Astrocyte (in vitro differentiated cells and primary cell): ENCODE results near the gene SMAD1. TPM values are rescaled to one million over a fixed set of nuclear protein-coding genes. Genes with fewer than 3 reads are reported as not detected.
"Not testable (repeated sequence)": the region's sequence is repeated elsewhere in the genome, so short reads cannot be mapped to it uniquely, and the experiment has no call there.

Experiments
- DNase-seq: peaks from one replicate; pipeline ENCODE4 v3.0.0-alpha.2; 2010; ENCODE audit warnings: low read depth
- FAIRE-seq: peaks from 2 replicates; lab custom pipeline; 2011; peaks lifted over from hg19 to GRCh38; lab: Jason Lieb, UNC
- H2AFZ ChIP-seq: 2 replicates; pipeline ENCODE4 v1.6.0; 2012; ENCODE audit warnings: low read depth, low read length, inconsistent platforms
- H3K27ac ChIP-seq: 2 replicates; pipeline ENCODE4 v1.5.1; 2011; ENCODE audit warnings: low read depth, low read length, inconsistent platforms
- H3K27me3 ChIP-seq: 2 replicates; pipeline ENCODE4 v1.6.0; 2011; ENCODE audit warnings: low read length, inconsistent platforms; ENCODE audit not compliant: insufficient read depth
- H3K36me3 ChIP-seq: 2 replicates; pipeline ENCODE4 v1.5.1; 2011; ENCODE audit warnings: low read length, inconsistent platforms; ENCODE audit not compliant: insufficient read depth
- H3K4me1 ChIP-seq: 2 replicates; pipeline ENCODE4 v1.5.1; 2011; ENCODE audit warnings: low read length, inconsistent platforms; ENCODE audit not compliant: insufficient read depth
- H3K4me2 ChIP-seq: 2 replicates; pipeline ENCODE4 v1.6.0; 2012; ENCODE audit warnings: low read length, inconsistent platforms
- H3K4me3 ChIP-seq: 2 replicates; pipeline ENCODE4 v1.5.1; 2011; ENCODE audit warnings: low read depth, mild to moderate bottlenecking, low read length, inconsistent platforms; ENCODE audit not compliant: insufficient read depth
- H3K79me2 ChIP-seq: 2 replicates; pipeline ENCODE4 v1.6.0; 2012; ENCODE audit warnings: mild to moderate bottlenecking, low read length, inconsistent platforms; ENCODE audit not compliant: insufficient read depth
- H3K9ac ChIP-seq: 2 replicates; pipeline ENCODE4 v1.6.0; 2012; ENCODE audit warnings: mild to moderate bottlenecking, low read length, inconsistent platforms
- H3K9me3 ChIP-seq: 2 replicates; pipeline ENCODE4 v1.5.1; 2012; ENCODE audit warnings: low read depth, mild to moderate bottlenecking, low read length, inconsistent platforms; ENCODE audit not compliant: insufficient read depth
- H4K20me1 ChIP-seq: 2 replicates; pipeline ENCODE4 v1.6.0; 2012; ENCODE audit warnings: low read length, inconsistent platforms; ENCODE audit not compliant: insufficient read depth
- H3K27ac Mint-ChIP-seq: one replicate; pipeline ENCODE4 v1.8.0; 2021; ENCODE audit warnings: mild to moderate bottlenecking, mixed read lengths; ENCODE audit not compliant: unreplicated experiment
- H3K27me3 Mint-ChIP-seq: one replicate; pipeline ENCODE4 v1.8.0; 2021; ENCODE audit warnings: low read depth, mixed read lengths; ENCODE audit not compliant: unreplicated experiment
- H3K36me3 Mint-ChIP-seq: one replicate; pipeline ENCODE4 v1.8.0; 2021; ENCODE audit warnings: low read depth, mixed read lengths; ENCODE audit not compliant: unreplicated experiment
- H3K4me1 Mint-ChIP-seq: one replicate; pipeline ENCODE4 v1.8.0; 2021; ENCODE audit warnings: low read depth, mixed read lengths; ENCODE audit not compliant: unreplicated experiment
- H3K4me3 Mint-ChIP-seq: one replicate; pipeline ENCODE4 v1.8.0; 2021; ENCODE audit warnings: mild to moderate bottlenecking, moderate library complexity, mixed read lengths; ENCODE audit not compliant: unreplicated experiment
- H3K9me3 Mint-ChIP-seq: one replicate; pipeline ENCODE4 v1.8.0; 2021; ENCODE audit warnings: mild to moderate bottlenecking, mixed read lengths; ENCODE audit not compliant: unreplicated experiment
- CTCF ChIP-seq: IDR thresholded peaks from 2 replicates; pipeline ENCODE4 v1.5.1; 2011; ENCODE audit warnings: low read depth, mild to moderate bottlenecking, inconsistent platforms, low read length, moderate library complexity; ENCODE audit not compliant: insufficient read depth
- EZH2 ChIP-seq: IDR thresholded peaks from 2 replicates; pipeline ENCODE4 v1.6.1; 2012; ENCODE audit warnings: mild to moderate bottlenecking, low read length, inconsistent platforms; ENCODE audit not compliant: insufficient read depth
- total RNA-seq: library from RNA; stranded (reverse); gene quantifications from 2 replicates; pipeline ENCODE4 v1.2.1, GENCODE V29; 2021

Gene SMAD1
- total RNA-seq, 1 donor from 2014 or later: 29.6 TPM

GRCh38 chr4:145533001-145533400, 51.3 kb downstream of the SMAD1 start:
- H3K4me3 ChIP-seq: no peak overlapping the region
- H3K27ac ChIP-seq: no peak overlapping the region
- no peaks in the 10 kb centered on the region for H3K9me3 ChIP-seq
- H4K20me1 ChIP-seq: peaks cover 20% of the 10 kb centered on the region
- FAIRE-seq: no peak
- Mint-ChIP-seq H3K9me3 (no peaks in the 10 kb centered on the region), H3K4me1 (peaks cover 20% of the 10 kb centered on the region), H3K27me3 (no peaks in the 10 kb centered on the region), H3K4me3 (no peak overlapping the region), H3K27ac (peak overlapping the region; percentile 62), H3K36me3 (no peaks in the 10 kb centered on the region)
- H3K9ac ChIP-seq: no peak overlapping the region
- H3K27me3 ChIP-seq: no peaks in the 10 kb centered on the region
- no peak overlapping the region for H3K4me2 ChIP-seq
- DNase-seq: peak; percentile 34
- H3K79me2 ChIP-seq: peaks cover 30% of the 10 kb centered on the region
- TF ChIP-seq CTCF (no peak), EZH2 (no peak)
- H2AFZ ChIP-seq: no peak overlapping the region
- H3K36me3 ChIP-seq: no peaks in the 10 kb centered on the region
- no peaks in the 10 kb centered on the region for H3K4me1 ChIP-seq

GRCh38 chr4:145533415-145533814, 51.8 kb downstream of the SMAD1 start:
- H3K4me3 Mint-ChIP-seq, H3K4me3 ChIP-seq, FAIRE-seq: not testable (repeated sequence)

GRCh38 chr4:145533961-145534360, 52.3 kb downstream of the SMAD1 start:
- TF ChIP-seq CTCF (no peak), EZH2 (no peak)
- no peak for DNase-seq
- H3K9me3 ChIP-seq: no peaks in the 10 kb centered on the region
- Mint-ChIP-seq H3K27ac (no peak overlapping the region), H3K27me3 (no peaks in the 10 kb centered on the region), H3K9me3 (no peaks in the 10 kb centered on the region), H3K36me3 (no peaks in the 10 kb centered on the region), H3K4me3 (no peak overlapping the region), H3K4me1 (peaks cover 21% of the 10 kb centered on the region)
- no peak overlapping the region for H2AFZ ChIP-seq
- H3K4me2 ChIP-seq: no peak overlapping the region
- FAIRE-seq: no peak
- H3K27me3 ChIP-seq: no peaks in the 10 kb centered on the region
- peaks cover 25% of the 10 kb centered on the region for H4K20me1 ChIP-seq
- H3K79me2 ChIP-seq: peaks cover 25% of the 10 kb centered on the region
- H3K9ac ChIP-seq: no peak overlapping the region
- H3K4me3 ChIP-seq: no peak overlapping the region
- no peaks in the 10 kb centered on the region for H3K36me3 ChIP-seq
- H3K4me1 ChIP-seq: no peaks in the 10 kb centered on the region
- no peak overlapping the region for H3K27ac ChIP-seq

More at GRCh38 chr4:145533415-145533814, 51.8 kb downstream of the SMAD1 start:
- not testable (repeated sequence) for H3K4me1 ChIP-seq, H3K9ac ChIP-seq, H3K27me3 ChIP-seq, H3K9me3 Mint-ChIP-seq, H2AFZ ChIP-seq, DNase-seq, H3K36me3 Mint-ChIP-seq, H3K9me3 ChIP-seq, H3K27ac ChIP-seq, H3K27me3 Mint-ChIP-seq, H3K36me3 ChIP-seq, H3K4me2 ChIP-seq
- Histone ChIP-seq H3K79me2 (peaks cover 29% of the 10 kb centered on the region), H4K20me1 (peaks cover 20% of the 10 kb centered on the region)
- Mint-ChIP-seq H3K27ac (peak overlapping the region; percentile 62), H3K4me1 (peaks cover 21% of the 10 kb centered on the region)
